Ovary (tissue), 3 donors: ENCODE results near the gene KCNK1.

Source experiments
- CTCF ChIP-seq, 3 donors: fragments of 450-650 bp in 2 of 3; fragments of 200-600 bp in 1 of 3; IDR thresholded peaks; one replicate each; pipeline versions ENCODE4 v1.5.1 to v1.8.0; 2016 to 2022; ENCODE audit warnings: antibody characterized with exemption in 3 of 3, mild to moderate bottlenecking in 1 of 3
- EP300 ChIP-seq: sonication (generic); formaldehyde crosslinking; IDR thresholded peaks from one replicate; pipeline ENCODE4 v1.6.1; 2017; ENCODE audit warnings: antibody characterized with exemption
- POLR2A ChIP-seq: fragments of 450-650 bp; IDR thresholded peaks from one replicate; pipeline ENCODE4 v1.6.1; 2017; ENCODE audit warnings: antibody characterized with exemption, mild to moderate bottlenecking, moderate library complexity
- donor health status: DM: no; HTN: no; CAD: no.

- TF ChIP-seq CTCF (IDR thresholded peaks at IDR 0.05) (no peak), POLR2A (no peak), EP300 (no peak)
Measured at GRCh38 chr1:233625087-233625486, 11.2 kb downstream of the KCNK1 start.
